Astrocyte (in vitro differentiated cells and primary cell): Measurements from ENCODE around the gene CHMP6. TPM values are rescaled to one million over a fixed set of nuclear protein-coding genes. Genes with fewer than 3 reads are reported as not detected.
A peak's percentile ranks its signal among the peaks of the same experiment; 100 is the strongest.

ENCODE experiments used
- DNase-seq: peaks from one replicate; pipeline ENCODE4 v3.0.0-alpha.2; 2010; ENCODE audit warnings: low read depth
- FAIRE-seq: peaks from 2 replicates; lab custom pipeline; 2011; peaks lifted over from hg19 to GRCh38; lab: Jason Lieb, UNC
- H2AFZ ChIP-seq: 2 replicates; pipeline ENCODE4 v1.6.0; 2012; ENCODE audit warnings: low read depth, low read length, inconsistent platforms
- H3K27ac ChIP-seq: 2 replicates; pipeline ENCODE4 v1.5.1; 2011; ENCODE audit warnings: low read depth, low read length, inconsistent platforms
- H3K27me3 ChIP-seq: 2 replicates; pipeline ENCODE4 v1.6.0; 2011; ENCODE audit warnings: low read length, inconsistent platforms; ENCODE audit not compliant: insufficient read depth
- H3K36me3 ChIP-seq: 2 replicates; pipeline ENCODE4 v1.5.1; 2011; ENCODE audit warnings: low read length, inconsistent platforms; ENCODE audit not compliant: insufficient read depth
- H3K4me1 ChIP-seq: 2 replicates; pipeline ENCODE4 v1.5.1; 2011; ENCODE audit warnings: low read length, inconsistent platforms; ENCODE audit not compliant: insufficient read depth
- H3K4me2 ChIP-seq: 2 replicates; pipeline ENCODE4 v1.6.0; 2012; ENCODE audit warnings: low read length, inconsistent platforms
- H3K4me3 ChIP-seq: 2 replicates; pipeline ENCODE4 v1.5.1; 2011; ENCODE audit warnings: low read depth, mild to moderate bottlenecking, low read length, inconsistent platforms; ENCODE audit not compliant: insufficient read depth
- H3K79me2 ChIP-seq: 2 replicates; pipeline ENCODE4 v1.6.0; 2012; ENCODE audit warnings: mild to moderate bottlenecking, low read length, inconsistent platforms; ENCODE audit not compliant: insufficient read depth
- H3K9ac ChIP-seq: 2 replicates; pipeline ENCODE4 v1.6.0; 2012; ENCODE audit warnings: mild to moderate bottlenecking, low read length, inconsistent platforms
- H3K9me3 ChIP-seq: 2 replicates; pipeline ENCODE4 v1.5.1; 2012; ENCODE audit warnings: low read depth, mild to moderate bottlenecking, low read length, inconsistent platforms; ENCODE audit not compliant: insufficient read depth
- H4K20me1 ChIP-seq: 2 replicates; pipeline ENCODE4 v1.6.0; 2012; ENCODE audit warnings: low read length, inconsistent platforms; ENCODE audit not compliant: insufficient read depth
- H3K27ac Mint-ChIP-seq: one replicate; pipeline ENCODE4 v1.8.0; 2021; ENCODE audit warnings: mild to moderate bottlenecking, mixed read lengths; ENCODE audit not compliant: unreplicated experiment
- H3K27me3 Mint-ChIP-seq: one replicate; pipeline ENCODE4 v1.8.0; 2021; ENCODE audit warnings: low read depth, mixed read lengths; ENCODE audit not compliant: unreplicated experiment
- H3K36me3 Mint-ChIP-seq: one replicate; pipeline ENCODE4 v1.8.0; 2021; ENCODE audit warnings: low read depth, mixed read lengths; ENCODE audit not compliant: unreplicated experiment
- H3K4me1 Mint-ChIP-seq: one replicate; pipeline ENCODE4 v1.8.0; 2021; ENCODE audit warnings: low read depth, mixed read lengths; ENCODE audit not compliant: unreplicated experiment
- H3K4me3 Mint-ChIP-seq: one replicate; pipeline ENCODE4 v1.8.0; 2021; ENCODE audit warnings: mild to moderate bottlenecking, moderate library complexity, mixed read lengths; ENCODE audit not compliant: unreplicated experiment
- H3K9me3 Mint-ChIP-seq: one replicate; pipeline ENCODE4 v1.8.0; 2021; ENCODE audit warnings: mild to moderate bottlenecking, mixed read lengths; ENCODE audit not compliant: unreplicated experiment
- CTCF ChIP-seq: IDR thresholded peaks from 2 replicates; pipeline ENCODE4 v1.5.1; 2011; ENCODE audit warnings: low read depth, mild to moderate bottlenecking, inconsistent platforms, low read length, moderate library complexity; ENCODE audit not compliant: insufficient read depth
- EZH2 ChIP-seq: IDR thresholded peaks from 2 replicates; pipeline ENCODE4 v1.6.1; 2012; ENCODE audit warnings: mild to moderate bottlenecking, low read length, inconsistent platforms; ENCODE audit not compliant: insufficient read depth
- total RNA-seq: library from RNA; stranded (reverse); gene quantifications from 2 replicates; pipeline ENCODE4 v1.2.1, GENCODE V29; 2021

Gene CHMP6
- total RNA-seq, 1 donor from 2014 or later: 19.0 TPM

- H3K9me3 ChIP-seq: no peaks in the 10 kb centered on the region
- no peak overlapping the region for H3K4me3 ChIP-seq
- no peaks in the 10 kb centered on the region for H3K4me1 ChIP-seq
- no peak for FAIRE-seq
- H3K27ac ChIP-seq: no peak overlapping the region
- peaks cover 3% of the 10 kb centered on the region for H3K9me3 Mint-ChIP-seq
- no peaks in the 10 kb centered on the region for H3K27me3 Mint-ChIP-seq
- H3K36me3 Mint-ChIP-seq: peaks cover 10% of the 10 kb centered on the region
- H2AFZ ChIP-seq: no peak overlapping the region
- no peak overlapping the region for H3K4me2 ChIP-seq
- no peaks in the 10 kb centered on the region for H3K79me2 ChIP-seq
- H3K27ac Mint-ChIP-seq: no peak overlapping the region
- H4K20me1 ChIP-seq: no peaks in the 10 kb centered on the region
- TF ChIP-seq CTCF: no peak
- no peak for TF ChIP-seq EZH2
- no peak for DNase-seq
- H3K4me1 Mint-ChIP-seq: no peaks in the 10 kb centered on the region
- H3K27me3 ChIP-seq: no peaks in the 10 kb centered on the region
- no peak overlapping the region for H3K4me3 Mint-ChIP-seq
- H3K9ac ChIP-seq: no peak overlapping the region
- no peaks in the 10 kb centered on the region for H3K36me3 ChIP-seq
These were observed 37.9 kb upstream of the CHMP6 start for GRCh38 chr17:80953471-80954315.

- no peaks in the 10 kb centered on the region for H3K27me3 Mint-ChIP-seq
- no peaks in the 10 kb centered on the region for H3K79me2 ChIP-seq
- no peak for FAIRE-seq
These were observed 36.6 kb upstream of the CHMP6 start for GRCh38 chr17:80955078-80955477.

More at GRCh38 chr17:80955078-80955477, 36.6 kb upstream of the CHMP6 start:
- Histone ChIP-seq H3K9ac (no peak overlapping the region), H3K9me3 (no peaks in the 10 kb centered on the region), H3K4me3 (no peak overlapping the region), H3K27me3 (no peaks in the 10 kb centered on the region), H3K4me1 (peaks cover 9% of the 10 kb centered on the region), H3K27ac (no peak overlapping the region), H3K36me3 (no peaks in the 10 kb centered on the region), H4K20me1 (no peaks in the 10 kb centered on the region), H3K4me2 (no peak overlapping the region), H2AFZ (no peak overlapping the region)
- peaks cover 3% of the 10 kb centered on the region for H3K9me3 Mint-ChIP-seq
- peaks cover 10% of the 10 kb centered on the region for H3K36me3 Mint-ChIP-seq
- TF ChIP-seq EZH2 (no peak), CTCF (no peak)
- H3K4me3 Mint-ChIP-seq: no peak overlapping the region
- no peak for DNase-seq
- H3K4me1 Mint-ChIP-seq: no peaks in the 10 kb centered on the region
- peak overlapping the region; percentile 47 for H3K27ac Mint-ChIP-seq
